Epithelial cell of esophagus (primary cell): ENCODE data around the gene GPLD1.

Experiments
- DNase-seq: peaks from one replicate; pipeline ENCODE4 v3.0.0; 2010; ENCODE audit warnings: low read depth
- H3K4me3 ChIP-seq: 2 replicates; pipeline ENCODE4 v1.5.1; 2011; ENCODE audit warnings: mild to moderate bottlenecking, low read length, control low read depth
- TF ChIP-seq, protein P1 (sequence below): IDR thresholded peaks from 2 replicates; pipeline ENCODE4 v1.5.1; 2011; ENCODE audit warnings: low read depth, mild to moderate bottlenecking, low read length, control low read depth, inconsistent platforms; ENCODE audit not compliant: insufficient read depth; ENCODE audit errors: missing control alignments

The GPLD1 gene

GRCh38 chr6:24454452-24454851 lies 34.9 kb downstream of the GPLD1 start:
- DNase-seq = no peak
- H3K4me3 ChIP-seq = no peak overlapping the region
- TF ChIP-seq, protein P1, sequence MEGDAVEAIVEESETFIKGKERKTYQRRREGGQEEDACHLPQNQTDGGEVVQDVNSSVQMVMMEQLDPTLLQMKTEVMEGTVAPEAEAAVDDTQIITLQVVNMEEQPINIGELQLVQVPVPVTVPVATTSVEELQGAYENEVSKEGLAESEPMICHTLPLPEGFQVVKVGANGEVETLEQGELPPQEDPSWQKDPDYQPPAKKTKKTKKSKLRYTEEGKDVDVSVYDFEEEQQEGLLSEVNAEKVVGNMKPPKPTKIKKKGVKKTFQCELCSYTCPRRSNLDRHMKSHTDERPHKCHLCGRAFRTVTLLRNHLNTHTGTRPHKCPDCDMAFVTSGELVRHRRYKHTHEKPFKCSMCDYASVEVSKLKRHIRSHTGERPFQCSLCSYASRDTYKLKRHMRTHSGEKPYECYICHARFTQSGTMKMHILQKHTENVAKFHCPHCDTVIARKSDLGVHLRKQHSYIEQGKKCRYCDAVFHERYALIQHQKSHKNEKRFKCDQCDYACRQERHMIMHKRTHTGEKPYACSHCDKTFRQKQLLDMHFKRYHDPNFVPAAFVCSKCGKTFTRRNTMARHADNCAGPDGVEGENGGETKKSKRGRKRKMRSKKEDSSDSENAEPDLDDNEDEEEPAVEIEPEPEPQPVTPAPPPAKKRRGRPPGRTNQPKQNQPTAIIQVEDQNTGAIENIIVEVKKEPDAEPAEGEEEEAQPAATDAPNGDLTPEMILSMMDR = no peak

- H3K4me3 ChIP-seq = no peak overlapping the region
- no peak for DNase-seq
- TF ChIP-seq, protein P1 = no peak
These were observed 35.5 kb downstream of the GPLD1 start for GRCh38 chr6:24453921-24454320.

- H3K4me3 ChIP-seq = no peak overlapping the region
- TF ChIP-seq, protein P1 = no peak
- DNase-seq = peak; percentile 33
These were observed 37.6 kb downstream of the GPLD1 start for GRCh38 chr6:24451581-24452388.

GRCh38 chr6:24448828-24449525 lies 40.4 kb downstream of the GPLD1 start:
- DNase-seq = peak; percentile 56
- TF ChIP-seq, protein P1 = no peak
- no peak overlapping the region for H3K4me3 ChIP-seq

DNA sequence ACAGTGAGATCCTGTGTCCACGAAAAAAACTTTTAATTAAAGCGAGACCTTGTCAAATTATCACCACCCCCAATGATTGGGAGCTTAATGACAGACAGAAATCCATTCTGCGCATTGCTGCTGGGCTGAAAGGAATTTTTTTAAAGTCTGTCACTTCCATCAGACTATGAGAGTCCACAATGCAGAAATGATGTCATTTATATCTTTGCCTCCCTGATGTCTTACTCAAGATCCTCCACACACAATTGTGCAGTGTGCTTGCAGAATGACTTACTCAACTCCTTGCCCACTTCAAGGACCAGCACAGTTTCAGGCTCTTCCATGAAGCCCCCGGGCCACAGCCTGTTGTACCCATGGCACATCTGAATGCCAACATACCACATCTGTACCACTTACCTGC lies 41.0 kb downstream of the GPLD1 start:
- peak; percentile 19 for DNase-seq
- no peak overlapping the region for H3K4me3 ChIP-seq
- TF ChIP-seq, protein P1 = no peak

DNA sequence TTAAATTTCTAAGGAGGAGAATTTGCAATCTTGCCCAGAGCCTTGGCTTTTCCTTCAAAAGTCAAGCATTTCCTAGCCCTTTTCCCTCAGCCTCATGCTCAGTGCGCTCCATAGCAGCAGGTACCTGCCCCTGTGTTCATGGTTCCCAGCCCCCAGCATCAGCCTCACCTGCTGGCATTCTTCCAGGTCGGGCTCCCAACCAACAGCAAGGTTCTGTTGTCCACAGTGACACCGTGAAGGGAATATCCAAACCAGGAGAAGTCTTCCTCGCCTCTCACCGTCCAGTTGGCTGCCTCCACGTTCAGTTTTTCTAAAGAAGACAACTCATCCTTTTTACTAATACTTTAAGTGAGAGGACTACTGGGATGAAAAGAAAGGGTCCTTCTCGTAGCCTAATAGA lies 42.7 kb downstream of the GPLD1 start:
- H3K4me3 ChIP-seq = no peak overlapping the region
- DNase-seq = no peak
- TF ChIP-seq, protein P1 = no peak

DNA sequence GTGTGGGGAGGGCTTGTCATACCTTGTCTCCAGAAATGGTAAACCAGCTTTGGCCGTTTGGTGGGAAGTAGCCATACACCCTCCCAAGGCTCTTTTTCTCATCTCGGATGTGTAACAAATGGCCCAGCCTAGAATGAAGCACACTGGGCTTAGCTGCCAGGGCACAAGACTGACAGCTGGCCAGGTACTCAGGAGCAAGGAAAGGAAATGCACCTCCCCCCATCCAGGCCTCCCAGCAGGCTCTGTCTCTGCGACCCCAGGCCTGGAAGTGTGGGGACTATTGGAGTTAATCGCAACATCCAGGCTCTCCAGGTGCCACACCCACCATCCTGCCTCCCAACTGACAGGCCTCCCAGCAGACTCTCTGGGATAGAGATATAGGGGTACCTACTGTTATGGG lies 43.7 kb downstream of the GPLD1 start:
- TF ChIP-seq, protein P1 = no peak
- H3K4me3 ChIP-seq = no peak overlapping the region
- DNase-seq = no peak
